Activated CD4-positive, CD25-positive, alpha-beta regulatory T cell (primary cell): ENCODE data around the gene GYG2.
"Not testable (repeated sequence)": the region's sequence is repeated elsewhere in the genome, so short reads cannot be mapped to it uniquely, and the experiment has no call there.

ENCODE experiments used
- DNase-seq, 4 experiments: peaks; one replicate each; lab custom pipeline; 2025; lab: John Stamatoyannopoulos, UW

Gene GYG2

GRCh38 chrX:2828344-2828958, at the start of gene GYG2:
TSS of gene GYG2 (plus strand) at chrX:2828930. CDS start at chrX:2830189, 1,259 bp downstream.
- no peak for DNase-seq

- not testable (repeated sequence) for DNase-seq
Observed at GRCh38 chrX:2780472-2781225, 48.1 kb upstream of the GYG2 start.

GRCh38 chrX:2781226-2781571, 47.5 kb upstream of the GYG2 start:
- no peak for DNase-seq

- no peak for DNase-seq
Observed at GRCh38 chrX:2781698-2782097, 47.0 kb upstream of the GYG2 start.

- DNase-seq, result no peak
Observed at GRCh38 chrX:2782171-2782570, 46.6 kb upstream of the GYG2 start.

- no peak for DNase-seq
Observed at GRCh38 chrX:2782778-2783177, 46.0 kb upstream of the GYG2 start.

GRCh38 chrX:2784026-2784425, 44.7 kb upstream of the GYG2 start:
- DNase-seq, result no peak

- no peak for DNase-seq
Observed at GRCh38 chrX:2785538-2785937, 43.2 kb upstream of the GYG2 start.

GRCh38 chrX:2788980-2789379, 39.8 kb upstream of the GYG2 start:
- DNase-seq, result no peak

GRCh38 chrX:2789569-2789968, 39.2 kb upstream of the GYG2 start:
- DNase-seq, result no peak

GRCh38 chrX:2793752-2794151, 35.0 kb upstream of the GYG2 start:
- no peak for DNase-seq

- no peak for DNase-seq
Observed at GRCh38 chrX:2794336-2794735, 34.4 kb upstream of the GYG2 start.

GRCh38 chrX:2796808-2797207, 31.9 kb upstream of the GYG2 start:
- DNase-seq, result not testable (repeated sequence)

GRCh38 chrX:2799369-2799768, 29.4 kb upstream of the GYG2 start:
- DNase-seq, result no peak

GRCh38 chrX:2799980-2800379, 28.8 kb upstream of the GYG2 start:
- DNase-seq, result not testable (repeated sequence)

- no peak for DNase-seq
Observed at GRCh38 chrX:2801223-2801622, 27.5 kb upstream of the GYG2 start.

- not testable (repeated sequence) for DNase-seq
Observed at GRCh38 chrX:2802376-2803090, 26.2 kb upstream of the GYG2 start.

- not testable (repeated sequence) for DNase-seq
Observed at GRCh38 chrX:2803486-2803885, 25.2 kb upstream of the GYG2 start.

GRCh38 chrX:2804106-2804843, 24.5 kb upstream of the GYG2 start:
- not testable (repeated sequence) for DNase-seq

GRCh38 chrX:2804858-2805257, 23.9 kb upstream of the GYG2 start:
- DNase-seq, result not testable (repeated sequence)

GRCh38 chrX:2811271-2811670, 17.5 kb upstream of the GYG2 start:
- DNase-seq, result no peak

- DNase-seq, result peak in 2 of 4 experiments; percentile 2 to 10
Observed at GRCh38 chrX:2812161-2812907, 16.4 kb upstream of the GYG2 start.
